Measurements from ENCODE around the gene KCNQ1. TPM values are rescaled to one million over a fixed set of nuclear protein-coding genes. Genes with fewer than 3 reads are reported as not detected.
A peak's percentile ranks its signal among the peaks of the same experiment; 100 is the strongest.

Gene KCNQ1
- total and polyA plus RNA-seq, 9 of the 15 experiments (the other 6 are each of a cell fraction or from before 2014, with no cell fraction given): 0.44 TPM; not detected in 8

DNA sequence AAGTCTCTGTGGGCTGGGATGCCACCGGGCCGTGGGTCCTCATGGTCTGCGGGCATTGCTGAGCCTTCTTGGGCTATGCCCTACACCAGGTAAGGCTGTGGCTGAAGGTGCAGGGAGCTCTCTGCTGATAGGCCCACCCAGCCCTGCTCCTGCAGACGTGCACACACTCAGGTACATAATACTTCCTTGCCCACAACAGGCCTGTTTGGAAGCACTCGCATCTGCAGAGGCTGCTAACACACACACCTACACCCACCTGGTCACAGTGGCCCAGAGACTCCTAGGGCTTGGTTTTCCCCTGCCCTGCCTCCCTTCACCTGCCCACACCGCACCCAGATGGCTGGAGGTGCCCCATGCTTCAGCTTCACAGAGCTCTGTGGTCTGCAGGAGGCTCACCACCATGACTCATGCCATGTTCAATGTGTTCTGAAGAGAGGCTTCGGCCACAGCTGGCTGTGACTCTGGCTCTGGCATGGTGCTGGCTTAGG, 327.8 kb downstream of the KCNQ1 start:
- no peaks in the 10 kb centered on the region for H3K36me3 ChIP-seq (ENCODE audit: control insufficient read depth, insufficient read depth, low read length)
- FAIRE-seq (no peak), DNase-seq (ENCODE audit: extremely low read depth in 1 of 4, low spot score in 3 of 4) (no peak), ATAC-seq (no peak)
- H3K9ac ChIP-seq (ENCODE audit: insufficient read depth in 1 of 2, low read depth in 2 of 2, low read length in 2 of 2): peak overlapping the region in 1 of 2 experiments; percentile 43; a peak in 1 of 4 replicates
- H3K79me2 ChIP-seq (ENCODE audit: control insufficient read depth, insufficient read depth, low read length): no peaks in the 10 kb centered on the region
- H3K9me1 ChIP-seq (ENCODE audit: control insufficient read depth, insufficient read depth, low read length): peaks cover 3% of the 10 kb centered on the region
- no peak for TF ChIP-seq KLF16 (IDR thresholded peaks at IDR 0.05)
- TF ChIP-seq, protein P1, sequence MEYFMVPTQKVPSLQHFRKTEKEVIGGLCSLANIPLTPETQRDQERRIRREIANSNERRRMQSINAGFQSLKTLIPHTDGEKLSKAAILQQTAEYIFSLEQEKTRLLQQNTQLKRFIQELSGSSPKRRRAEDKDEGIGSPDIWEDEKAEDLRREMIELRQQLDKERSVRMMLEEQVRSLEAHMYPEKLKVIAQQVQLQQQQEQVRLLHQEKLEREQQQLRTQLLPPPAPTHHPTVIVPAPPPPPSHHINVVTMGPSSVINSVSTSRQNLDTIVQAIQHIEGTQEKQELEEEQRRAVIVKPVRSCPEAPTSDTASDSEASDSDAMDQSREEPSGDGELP (CRISPR knock-in tag; IDR thresholded peaks at IDR 0.05; ENCODE audit: borderline replicate concordance): peak; percentile 9; the same call in 1 of the 2 replicates
- TF ChIP-seq, protein P2, sequence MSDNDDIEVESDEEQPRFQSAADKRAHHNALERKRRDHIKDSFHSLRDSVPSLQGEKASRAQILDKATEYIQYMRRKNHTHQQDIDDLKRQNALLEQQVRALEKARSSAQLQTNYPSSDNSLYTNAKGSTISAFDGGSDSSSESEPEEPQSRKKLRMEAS (CRISPR knock-in tag; IDR thresholded peaks at IDR 0.05): 0 out of 2 replicates have a peak, but pooled peaks have one; percentile 33
- POLR2A ChIA-PET: interaction anchor here (0.7 to 1.5 kb wide), 2 partner anchors 20 to 229 kb away, joined by 3 to 5 read pairs; no protein-coding TSS in a partner anchor
- H2AFZ ChIP-seq (ENCODE audit: low read depth, low read length): no peak overlapping the region
- WGBS (ENCODE audit: insufficient coverage, low coverage, missing lambda C conversion rate): 56% methylated on average over 6 of the region's 7 CpGs
- no peak overlapping the region for H3K4me2 ChIP-seq (ENCODE audit: insufficient read depth, low read length)
- no peak overlapping the region for H3K4me3 ChIP-seq
- no peaks in the 10 kb centered on the region for H4K20me1 ChIP-seq (replicated peaks; ENCODE audit: control insufficient read depth, insufficient read depth, low read length)
- no TSS peak for BruUV-seq (replicated peaks)
- in situ Hi-C loops (cut with MboI) (no loop called here), intact Hi-C loops (cut with micrococcal nuclease) (no loop called here)
- H3K4me1 ChIP-seq (replicated peaks in 1 of 2; ENCODE audit: control insufficient read depth in 2 of 2, insufficient read depth in 2 of 2, low read length in 2 of 2): peaks cover 15 to 66% of the 10 kb centered on the region in 2 experiments
- H3K27me3 ChIP-seq (ENCODE audit: control insufficient read depth in 2 of 2, insufficient read depth in 2 of 2, low read length in 2 of 2): no peaks in the 10 kb centered on the region
- no peak overlapping the region for H3K27ac ChIP-seq (ENCODE audit: extremely low read depth, low read depth, low read length)
- no peaks in the 10 kb centered on the region for H3K9me3 ChIP-seq (replicated peaks; ENCODE audit: control insufficient read depth, insufficient read depth, low read depth, low read length)
- CTCF ChIA-PET (ENCODE audit: low intra/inter-chr PET ratio): no interaction called here
